ENCODE results near the gene TPSG1. TPM values are rescaled to one million over a fixed set of nuclear protein-coding genes. Genes with fewer than 3 reads are reported as not detected.

TPSG1 gene
- total and polyA plus RNA-seq, 2 of the 13 experiments (the other 11 are each of a cell fraction or from before 2014, with no cell fraction given), result not detected

DNA sequence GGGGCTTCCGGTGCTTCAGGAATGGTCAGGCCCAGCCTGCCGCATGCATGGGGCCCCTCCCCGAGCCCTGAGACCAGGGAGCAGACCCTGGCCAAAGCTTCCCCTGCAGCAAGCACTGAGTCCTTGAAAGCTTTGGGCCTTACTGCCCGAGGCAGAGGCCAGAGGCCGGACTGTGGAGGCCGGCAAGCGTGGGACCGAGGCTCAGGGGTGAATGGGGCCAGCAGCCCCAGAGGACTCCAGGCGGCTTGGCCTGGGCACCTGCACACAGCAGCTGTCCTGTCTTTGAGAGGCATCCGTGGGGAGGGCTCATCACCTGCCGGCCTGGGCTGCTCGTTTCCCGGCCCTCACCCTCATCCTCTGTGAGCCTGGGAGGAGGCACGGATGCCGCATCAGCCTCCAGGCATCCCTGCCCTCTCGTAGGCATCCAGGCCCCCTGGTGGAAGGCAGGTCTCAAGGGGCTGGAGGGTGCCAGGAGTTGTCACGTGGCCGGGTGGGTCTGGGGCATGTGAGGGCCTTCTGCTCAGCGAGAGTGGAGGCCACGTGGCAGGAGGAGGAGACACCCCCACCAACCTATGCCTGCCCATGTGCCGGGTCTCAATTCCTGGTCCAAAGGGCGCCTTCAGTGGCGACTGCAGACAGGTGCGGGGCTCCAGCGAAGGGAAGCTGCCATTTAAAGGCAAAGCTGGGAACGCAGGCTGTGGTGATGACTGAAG is 40.8 kb downstream of the TPSG1 start (continued):
- TF ChIP-seq, protein P1, sequence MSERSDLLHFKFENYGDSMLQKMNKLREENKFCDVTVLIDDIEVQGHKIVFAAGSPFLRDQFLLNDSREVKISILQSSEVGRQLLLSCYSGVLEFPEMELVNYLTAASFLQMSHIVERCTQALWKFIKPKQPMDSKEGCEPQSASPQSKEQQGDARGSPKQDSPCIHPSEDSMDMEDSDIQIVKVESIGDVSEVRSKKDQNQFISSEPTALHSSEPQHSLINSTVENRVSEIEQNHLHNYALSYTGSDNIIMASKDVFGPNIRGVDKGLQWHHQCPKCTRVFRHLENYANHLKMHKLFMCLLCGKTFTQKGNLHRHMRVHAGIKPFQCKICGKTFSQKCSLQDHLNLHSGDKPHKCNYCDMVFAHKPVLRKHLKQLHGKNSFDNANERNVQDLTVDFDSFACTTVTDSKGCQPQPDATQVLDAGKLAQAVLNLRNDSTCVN (CRISPR knock-in tag; IDR thresholded peaks at IDR 0.05; ENCODE audit: borderline replicate concordance), result peak; percentile 78; the same call in 1 of the 2 replicates
- TF ChIP-seq KAT8 (CRISPR knock-in tag; IDR thresholded peaks at IDR 0.05) (peak; percentile 32; the same call in 1 of the 2 replicates), KLF16 (CRISPR knock-in tag; IDR thresholded peaks at IDR 0.05) (peak in 1 of 2 experiments; percentile 20; a peak in 1 of 4 replicates), ZNF12 (CRISPR knock-in tag; IDR thresholded peaks at IDR 0.05) (no peak), GATAD2A (CRISPR knock-in tag; IDR thresholded peaks at IDR 0.05) (peak; percentile 54; the same call in 1 of the 2 replicates), ZFP37 (CRISPR knock-in tag; IDR thresholded peaks at IDR 0.05; ENCODE audit: borderline replicate concordance) (0 out of 2 replicates have a peak, but pooled peaks have one; percentile 41), BCL6 (CRISPR knock-in tag; IDR thresholded peaks at IDR 0.05) (peak; percentile 14; the same call in 1 of the 2 replicates), KDM1A (CRISPR knock-in tag; IDR thresholded peaks at IDR 0.05) (no peak), GABPB1 (CRISPR knock-in tag; IDR thresholded peaks at IDR 0.05) (peak; percentile 63), SOX6 (IDR thresholded peaks at IDR 0.05) (no peak), SOX6 (CRISPR knock-in tag; IDR thresholded peaks at IDR 0.05) (peak; percentile 18; the same call in 1 of the 2 replicates), KDM2A (CRISPR knock-in tag; IDR thresholded peaks at IDR 0.05; ENCODE audit: borderline replicate concordance, low read depth) (0 out of 2 replicates have a peak, but pooled peaks have one; percentile 43), SRSF4 (IDR thresholded peaks at IDR 0.05; ENCODE audit: low read depth, low read length, poor library complexity, severe bottlenecking) (no peak), HOXA5 (CRISPR knock-in tag; IDR thresholded peaks at IDR 0.05) (0 out of 2 replicates have a peak, but pooled peaks have one; percentile 30), ZNF232 (CRISPR knock-in tag; IDR thresholded peaks at IDR 0.05; ENCODE audit: borderline replicate concordance) (no peak), ARNTL (CRISPR knock-in tag; IDR thresholded peaks at IDR 0.05) (peak; percentile 99)
- TF ChIP-seq, protein P2, sequence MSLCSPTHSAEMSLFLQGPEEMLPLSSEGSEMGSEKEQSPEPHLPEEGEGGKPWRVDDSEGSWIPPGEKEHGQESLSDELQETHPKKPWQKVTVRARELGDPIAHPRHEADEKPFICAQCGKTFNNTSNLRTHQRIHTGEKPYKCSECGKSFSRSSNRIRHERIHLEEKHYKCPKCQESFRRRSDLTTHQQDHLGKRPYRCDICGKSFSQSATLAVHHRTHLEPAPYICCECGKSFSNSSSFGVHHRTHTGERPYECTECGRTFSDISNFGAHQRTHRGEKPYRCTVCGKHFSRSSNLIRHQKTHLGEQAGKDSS (CRISPR knock-in tag; IDR thresholded peaks at IDR 0.05; ENCODE audit: borderline replicate concordance, low read depth), result no peak
- TF ChIP-seq, protein P3, sequence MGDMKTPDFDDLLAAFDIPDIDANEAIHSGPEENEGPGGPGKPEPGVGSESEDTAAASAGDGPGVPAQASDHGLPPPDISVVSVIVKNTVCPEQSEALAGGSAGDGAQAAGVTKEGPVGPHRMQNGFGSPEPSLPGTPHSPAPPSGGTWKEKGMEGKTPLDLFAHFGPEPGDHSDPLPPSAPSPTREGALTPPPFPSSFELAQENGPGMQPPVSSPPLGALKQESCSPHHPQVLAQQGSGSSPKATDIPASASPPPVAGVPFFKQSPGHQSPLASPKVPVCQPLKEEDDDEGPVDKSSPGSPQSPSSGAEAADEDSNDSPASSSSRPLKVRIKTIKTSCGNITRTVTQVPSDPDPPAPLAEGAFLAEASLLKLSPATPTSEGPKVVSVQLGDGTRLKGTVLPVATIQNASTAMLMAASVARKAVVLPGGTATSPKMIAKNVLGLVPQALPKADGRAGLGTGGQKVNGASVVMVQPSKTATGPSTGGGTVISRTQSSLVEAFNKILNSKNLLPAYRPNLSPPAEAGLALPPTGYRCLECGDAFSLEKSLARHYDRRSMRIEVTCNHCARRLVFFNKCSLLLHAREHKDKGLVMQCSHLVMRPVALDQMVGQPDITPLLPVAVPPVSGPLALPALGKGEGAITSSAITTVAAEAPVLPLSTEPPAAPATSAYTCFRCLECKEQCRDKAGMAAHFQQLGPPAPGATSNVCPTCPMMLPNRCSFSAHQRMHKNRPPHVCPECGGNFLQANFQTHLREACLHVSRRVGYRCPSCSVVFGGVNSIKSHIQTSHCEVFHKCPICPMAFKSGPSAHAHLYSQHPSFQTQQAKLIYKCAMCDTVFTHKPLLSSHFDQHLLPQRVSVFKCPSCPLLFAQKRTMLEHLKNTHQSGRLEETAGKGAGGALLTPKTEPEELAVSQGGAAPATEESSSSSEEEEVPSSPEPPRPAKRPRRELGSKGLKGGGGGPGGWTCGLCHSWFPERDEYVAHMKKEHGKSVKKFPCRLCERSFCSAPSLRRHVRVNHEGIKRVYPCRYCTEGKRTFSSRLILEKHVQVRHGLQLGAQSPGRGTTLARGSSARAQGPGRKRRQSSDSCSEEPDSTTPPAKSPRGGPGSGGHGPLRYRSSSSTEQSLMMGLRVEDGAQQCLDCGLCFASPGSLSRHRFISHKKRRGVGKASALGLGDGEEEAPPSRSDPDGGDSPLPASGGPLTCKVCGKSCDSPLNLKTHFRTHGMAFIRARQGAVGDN (CRISPR knock-in tag; IDR thresholded peaks at IDR 0.05), result peak; percentile 81
- TF ChIP-seq, protein P4, sequence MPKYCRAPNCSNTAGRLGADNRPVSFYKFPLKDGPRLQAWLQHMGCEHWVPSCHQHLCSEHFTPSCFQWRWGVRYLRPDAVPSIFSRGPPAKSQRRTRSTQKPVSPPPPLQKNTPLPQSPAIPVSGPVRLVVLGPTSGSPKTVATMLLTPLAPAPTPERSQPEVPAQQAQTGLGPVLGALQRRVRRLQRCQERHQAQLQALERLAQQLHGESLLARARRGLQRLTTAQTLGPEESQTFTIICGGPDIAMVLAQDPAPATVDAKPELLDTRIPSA (CRISPR knock-in tag; IDR thresholded peaks at IDR 0.05; ENCODE audit: borderline replicate concordance), result no peak
- TF ChIP-seq, protein P5, sequence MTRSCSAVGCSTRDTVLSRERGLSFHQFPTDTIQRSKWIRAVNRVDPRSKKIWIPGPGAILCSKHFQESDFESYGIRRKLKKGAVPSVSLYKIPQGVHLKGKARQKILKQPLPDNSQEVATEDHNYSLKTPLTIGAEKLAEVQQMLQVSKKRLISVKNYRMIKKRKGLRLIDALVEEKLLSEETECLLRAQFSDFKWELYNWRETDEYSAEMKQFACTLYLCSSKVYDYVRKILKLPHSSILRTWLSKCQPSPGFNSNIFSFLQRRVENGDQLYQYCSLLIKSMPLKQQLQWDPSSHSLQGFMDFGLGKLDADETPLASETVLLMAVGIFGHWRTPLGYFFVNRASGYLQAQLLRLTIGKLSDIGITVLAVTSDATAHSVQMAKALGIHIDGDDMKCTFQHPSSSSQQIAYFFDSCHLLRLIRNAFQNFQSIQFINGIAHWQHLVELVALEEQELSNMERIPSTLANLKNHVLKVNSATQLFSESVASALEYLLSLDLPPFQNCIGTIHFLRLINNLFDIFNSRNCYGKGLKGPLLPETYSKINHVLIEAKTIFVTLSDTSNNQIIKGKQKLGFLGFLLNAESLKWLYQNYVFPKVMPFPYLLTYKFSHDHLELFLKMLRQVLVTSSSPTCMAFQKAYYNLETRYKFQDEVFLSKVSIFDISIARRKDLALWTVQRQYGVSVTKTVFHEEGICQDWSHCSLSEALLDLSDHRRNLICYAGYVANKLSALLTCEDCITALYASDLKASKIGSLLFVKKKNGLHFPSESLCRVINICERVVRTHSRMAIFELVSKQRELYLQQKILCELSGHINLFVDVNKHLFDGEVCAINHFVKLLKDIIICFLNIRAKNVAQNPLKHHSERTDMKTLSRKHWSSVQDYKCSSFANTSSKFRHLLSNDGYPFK (CRISPR knock-in tag; IDR thresholded peaks at IDR 0.05; ENCODE audit: borderline replicate concordance), result no peak

All from HepG2 (cell line).